Measurements from ENCODE around the gene TICAM2.
"Not testable (repeated sequence)": the region's sequence is repeated elsewhere in the genome, so short reads cannot be mapped to it uniquely, and the experiment has no call there.

DNA sequence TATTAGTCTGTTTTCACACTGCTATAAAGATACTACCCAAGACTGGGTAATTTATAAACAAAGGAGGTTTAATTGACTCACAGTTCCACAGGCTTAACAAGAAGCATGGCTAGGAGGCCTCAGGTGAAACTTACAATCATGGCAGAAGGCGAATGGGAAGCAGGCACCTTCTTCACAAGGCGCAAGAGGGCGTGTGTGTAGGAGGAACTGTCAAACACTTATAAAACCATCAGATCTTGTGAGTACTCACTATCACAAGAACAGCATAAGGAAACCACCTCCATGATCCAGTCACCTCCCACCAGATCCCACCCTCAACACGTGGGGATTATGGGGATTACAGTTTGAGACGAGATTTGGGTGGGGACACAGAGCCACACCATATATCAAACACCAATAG is 43.1 kb upstream of the TICAM2 start:
- TF ChIP-seq, protein P1, sequence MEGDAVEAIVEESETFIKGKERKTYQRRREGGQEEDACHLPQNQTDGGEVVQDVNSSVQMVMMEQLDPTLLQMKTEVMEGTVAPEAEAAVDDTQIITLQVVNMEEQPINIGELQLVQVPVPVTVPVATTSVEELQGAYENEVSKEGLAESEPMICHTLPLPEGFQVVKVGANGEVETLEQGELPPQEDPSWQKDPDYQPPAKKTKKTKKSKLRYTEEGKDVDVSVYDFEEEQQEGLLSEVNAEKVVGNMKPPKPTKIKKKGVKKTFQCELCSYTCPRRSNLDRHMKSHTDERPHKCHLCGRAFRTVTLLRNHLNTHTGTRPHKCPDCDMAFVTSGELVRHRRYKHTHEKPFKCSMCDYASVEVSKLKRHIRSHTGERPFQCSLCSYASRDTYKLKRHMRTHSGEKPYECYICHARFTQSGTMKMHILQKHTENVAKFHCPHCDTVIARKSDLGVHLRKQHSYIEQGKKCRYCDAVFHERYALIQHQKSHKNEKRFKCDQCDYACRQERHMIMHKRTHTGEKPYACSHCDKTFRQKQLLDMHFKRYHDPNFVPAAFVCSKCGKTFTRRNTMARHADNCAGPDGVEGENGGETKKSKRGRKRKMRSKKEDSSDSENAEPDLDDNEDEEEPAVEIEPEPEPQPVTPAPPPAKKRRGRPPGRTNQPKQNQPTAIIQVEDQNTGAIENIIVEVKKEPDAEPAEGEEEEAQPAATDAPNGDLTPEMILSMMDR (IDR thresholded peaks at IDR 0.05): not testable (repeated sequence)
- TF ChIP-seq KDM1A (IDR thresholded peaks at IDR 0.05; ENCODE audit: low read depth); MYC (IDR thresholded peaks at IDR 0.05; ENCODE audit: borderline replicate concordance, low read length); FOSL2 (IDR thresholded peaks at IDR 0.05); FOSL2 (CRISPR knock-in tag; IDR thresholded peaks at IDR 0.05): not testable (repeated sequence)

Measured in A549 (cell line).